Neuron (in vitro differentiated cells): ENCODE data around the gene RAD52.

ENCODE experiments used
- H2AFZ ChIP-seq: one replicate; pipeline ENCODE4 v1.6.1; 2013; ENCODE audit warnings: low read depth, mild to moderate bottlenecking, inconsistent platforms, low read length, moderate library complexity
- H3K27me3 ChIP-seq: one replicate; pipeline ENCODE4 v1.6.1; 2013; ENCODE audit warnings: low read length; ENCODE audit not compliant: insufficient read depth
- H3K36me3 ChIP-seq: one replicate; pipeline ENCODE4 v1.6.1; 2013; ENCODE audit warnings: low read length; ENCODE audit not compliant: insufficient read depth
- H3K4me1 ChIP-seq: one replicate; pipeline ENCODE4 v1.6.1; 2013; ENCODE audit warnings: low read length; ENCODE audit not compliant: insufficient read depth
- H3K4me3 ChIP-seq: 2 replicates; pipeline ENCODE4 v1.5.1; 2013; ENCODE audit warnings: mild to moderate bottlenecking, low read length, moderate library complexity
- H3K9me3 ChIP-seq: one replicate; pipeline ENCODE4 v1.6.1; 2013; ENCODE audit warnings: low read length

RAD52 gene

DNA sequence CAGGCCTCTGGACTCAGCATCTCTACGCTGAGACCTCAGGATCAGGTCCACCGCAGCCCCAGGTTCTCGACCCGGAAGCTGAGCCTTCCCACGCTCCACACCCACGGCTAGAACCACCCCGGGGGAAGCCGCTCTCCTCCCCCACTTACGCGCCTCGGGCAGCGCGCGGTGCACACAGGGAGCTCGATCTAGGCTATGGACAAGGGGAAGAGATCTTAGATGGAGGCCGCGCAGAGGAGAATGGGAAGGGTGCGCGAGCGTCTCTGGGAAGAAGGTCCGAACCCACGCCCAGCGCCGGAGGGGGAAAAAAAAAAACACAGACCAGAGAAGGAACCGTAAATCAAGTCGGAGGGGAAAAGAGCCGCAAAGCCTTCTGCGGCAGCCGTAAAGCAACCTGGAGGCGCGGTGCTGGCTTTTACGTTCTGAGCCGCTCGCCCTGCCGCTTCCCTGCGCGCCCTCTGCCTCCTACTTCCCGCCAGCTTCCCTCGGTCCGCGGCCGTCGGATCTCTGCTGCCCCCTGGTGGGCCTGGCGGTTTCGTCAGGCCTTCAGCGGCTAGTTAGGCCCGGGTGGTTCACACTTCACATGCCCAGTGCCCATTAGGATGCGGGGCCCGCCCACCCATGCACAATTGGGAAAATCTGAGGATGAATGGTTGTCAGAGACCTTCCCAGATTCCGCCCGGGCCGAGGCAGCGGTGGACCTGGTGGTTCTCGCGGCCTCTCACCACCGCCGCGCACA lies at the start of gene RAD52:
Gene RAD52, minus strand, starts transcription at position 242 of the 739 bp plus-strand sequence. CDS start 16,636 bp downstream, outside the sequence.
- Histone ChIP-seq H3K36me3 (peaks cover 2% of the 10 kb centered on the region), H3K9me3 (no peaks in the 10 kb centered on the region), H3K4me1 (peaks cover 6% of the 10 kb centered on the region), H3K27me3 (no peaks in the 10 kb centered on the region), H2AFZ (peak within 1 kb of the TSS; percentile 69), H3K4me3 (peak within 1 kb of the TSS; percentile 92)

DNA sequence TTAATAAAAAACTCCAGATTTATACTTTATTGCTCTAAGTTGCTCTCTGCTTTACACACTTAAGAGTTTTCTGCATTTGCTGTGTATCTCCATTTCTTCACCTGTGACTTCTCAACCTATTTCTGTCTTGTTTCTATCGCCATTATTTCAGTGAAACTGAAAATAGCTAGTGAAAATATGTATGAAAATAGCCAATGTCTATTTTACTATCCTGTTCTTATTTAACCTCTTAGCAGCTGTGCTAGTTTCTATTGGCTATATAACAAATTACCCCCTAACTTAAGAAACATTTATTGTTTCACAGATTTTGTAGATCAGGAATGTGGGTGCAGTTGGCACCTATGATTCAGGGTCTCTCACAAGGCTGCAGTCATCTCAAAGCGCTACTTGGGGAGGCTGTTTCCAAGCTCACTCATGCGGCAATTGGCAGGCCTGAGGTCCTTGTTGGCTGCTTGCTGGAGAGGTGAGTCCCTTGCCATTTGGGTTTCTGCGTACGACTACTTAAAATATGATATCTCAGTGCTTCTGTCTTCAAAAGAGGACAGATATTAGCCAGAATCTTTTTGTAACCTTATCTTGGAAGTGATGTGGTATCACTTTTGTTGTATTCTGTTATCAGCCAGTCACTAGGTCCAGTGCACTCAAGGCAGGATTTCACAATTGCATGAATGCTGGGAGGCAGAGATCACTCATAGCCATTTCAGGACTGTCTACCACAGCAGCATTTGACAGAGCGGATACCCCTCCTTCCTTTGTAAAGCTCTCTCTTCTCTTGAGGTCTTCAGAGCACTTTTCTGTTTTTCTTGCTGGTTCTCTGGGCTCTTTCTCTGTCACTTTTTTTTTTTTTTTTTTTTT lies 48.8 kb upstream of the RAD52 start:
- Histone ChIP-seq H3K9me3 (no peaks in the 10 kb centered on the region), H3K27me3 (no peaks in the 10 kb centered on the region), H3K4me1 (peaks cover 5% of the 10 kb centered on the region), H2AFZ (no peak overlapping the region), H3K36me3 (peaks cover 3% of the 10 kb centered on the region), H3K4me3 (no peak overlapping the region)

DNA sequence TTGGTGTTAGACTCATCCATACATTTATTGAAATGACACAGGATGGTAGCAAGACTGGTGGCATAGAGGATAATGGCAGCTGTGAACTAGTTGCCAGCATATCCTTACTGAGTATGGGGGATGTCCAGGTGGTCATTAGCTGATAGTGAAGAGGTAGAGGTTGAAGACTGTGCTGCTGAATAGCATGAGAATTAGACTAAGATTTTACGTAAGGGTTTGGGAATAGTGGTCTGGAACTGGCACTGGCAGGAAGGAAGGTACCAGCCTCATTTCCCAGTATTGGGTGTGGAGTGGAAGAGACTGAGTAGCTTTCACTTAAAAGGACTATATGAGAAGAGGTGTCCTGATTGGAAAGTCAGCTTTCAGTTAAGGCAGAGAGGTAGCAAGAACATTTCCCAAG lies 48.0 kb upstream of the RAD52 start:
- H3K9me3 ChIP-seq, result no peaks in the 10 kb centered on the region
- H3K36me3 ChIP-seq, result peaks cover 3% of the 10 kb centered on the region
- H3K27me3 ChIP-seq, result no peaks in the 10 kb centered on the region
- H3K4me3 ChIP-seq, result no peak overlapping the region
- H2AFZ ChIP-seq, result no peak overlapping the region
- H3K4me1 ChIP-seq, result peaks cover 3% of the 10 kb centered on the region

DNA sequence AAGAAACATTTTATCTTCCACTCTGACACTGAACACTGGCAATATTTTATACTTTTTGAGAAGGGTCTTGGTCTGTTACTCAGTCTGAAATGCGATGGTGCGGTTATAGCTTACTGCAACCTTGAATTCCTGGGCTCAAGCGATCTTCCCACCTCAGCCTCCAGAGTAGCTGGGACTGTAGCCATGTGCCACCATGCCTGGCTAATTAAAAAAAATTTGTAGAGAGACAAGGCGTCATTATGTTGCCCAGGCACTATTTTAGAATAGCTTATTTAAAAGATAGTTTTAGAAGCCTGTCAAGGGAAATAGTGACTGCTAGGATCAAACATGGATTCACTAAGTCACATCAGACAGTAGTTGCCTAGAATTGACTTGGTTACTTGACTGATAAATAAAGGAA lies 47.4 kb upstream of the RAD52 start:
- Histone ChIP-seq H3K4me1 (peaks cover 10% of the 10 kb centered on the region), H3K27me3 (no peaks in the 10 kb centered on the region), H2AFZ (no peak overlapping the region), H3K9me3 (no peaks in the 10 kb centered on the region), H3K4me3 (no peak overlapping the region), H3K36me3 (peaks cover 3% of the 10 kb centered on the region)

DNA sequence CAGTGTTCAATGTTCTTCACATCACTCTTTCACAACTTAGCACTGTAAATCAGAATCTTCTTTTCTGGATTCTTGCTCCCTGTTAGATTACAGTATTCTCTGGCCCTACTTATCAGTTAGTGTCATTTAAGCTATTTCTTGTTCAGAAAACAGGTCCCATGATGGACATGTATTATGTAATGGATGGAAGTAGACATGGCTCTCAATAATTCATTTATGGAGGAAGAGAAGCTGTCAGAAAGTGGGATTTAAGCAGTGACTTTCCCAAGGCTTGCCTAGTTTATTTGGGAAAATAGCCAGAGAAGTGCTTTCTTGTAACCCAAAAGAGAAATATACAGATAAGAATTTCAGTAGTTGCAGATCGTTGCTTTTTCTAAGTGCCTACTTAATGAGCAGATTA lies 43.2 kb upstream of the RAD52 start:
- H3K36me3 ChIP-seq, result no peaks in the 10 kb centered on the region
- peak overlapping the region; percentile 74 for H3K4me3 ChIP-seq
- H3K27me3 ChIP-seq, result no peaks in the 10 kb centered on the region
- H3K4me1 ChIP-seq, result peaks cover 25% of the 10 kb centered on the region
- H2AFZ ChIP-seq, result no peak overlapping the region
- no peaks in the 10 kb centered on the region for H3K9me3 ChIP-seq

DNA sequence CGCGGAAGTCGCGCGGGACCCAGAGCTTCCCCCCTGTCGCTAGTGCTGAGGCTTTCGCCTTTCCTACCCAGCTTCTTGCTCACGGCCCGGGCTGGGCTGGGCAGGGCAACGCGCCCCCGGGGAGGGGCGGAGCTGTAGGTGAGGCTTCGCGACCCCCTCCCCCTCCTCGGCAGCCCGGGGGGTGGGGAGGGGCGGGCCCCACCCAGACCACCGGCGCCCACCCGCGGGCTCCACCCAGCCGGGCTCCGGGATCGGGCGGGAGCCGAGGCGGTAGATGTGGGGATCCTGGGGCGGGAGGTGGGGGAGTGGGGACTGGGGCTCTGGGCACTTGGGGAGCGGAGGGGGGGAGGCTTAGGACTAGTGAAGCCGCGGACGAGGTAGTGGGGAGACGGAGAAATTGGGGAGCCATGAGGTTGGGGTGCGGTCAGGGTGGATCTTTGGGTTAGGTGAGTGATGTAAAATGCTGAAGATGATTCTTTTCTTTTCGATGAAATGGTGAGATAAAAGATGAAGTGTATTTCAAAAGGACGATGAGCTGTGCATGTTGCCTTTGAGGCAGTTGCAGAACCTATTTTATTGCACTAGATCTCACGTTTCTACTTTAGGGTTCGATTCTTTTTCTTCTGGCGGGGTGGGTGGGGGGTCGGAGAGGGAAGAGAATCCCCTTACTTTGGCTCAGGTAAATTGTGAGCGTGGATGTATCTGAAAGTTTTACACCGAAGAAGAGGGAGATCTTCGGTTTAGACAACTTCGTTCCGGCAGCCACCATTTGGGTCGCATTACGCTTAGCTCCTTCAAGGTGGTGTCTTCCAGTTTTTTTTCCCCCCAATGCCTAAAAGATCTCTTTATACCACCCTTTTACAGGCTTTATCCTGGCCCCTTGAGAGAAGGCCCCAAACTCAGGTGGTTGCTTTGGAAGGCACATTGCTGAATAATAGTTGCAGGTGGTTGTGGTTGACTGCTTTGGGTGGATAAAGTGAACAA lies 42.1 kb upstream of the RAD52 start:
- no peaks in the 10 kb centered on the region for H3K27me3 ChIP-seq
- H3K36me3 ChIP-seq, result no peaks in the 10 kb centered on the region

DNA sequence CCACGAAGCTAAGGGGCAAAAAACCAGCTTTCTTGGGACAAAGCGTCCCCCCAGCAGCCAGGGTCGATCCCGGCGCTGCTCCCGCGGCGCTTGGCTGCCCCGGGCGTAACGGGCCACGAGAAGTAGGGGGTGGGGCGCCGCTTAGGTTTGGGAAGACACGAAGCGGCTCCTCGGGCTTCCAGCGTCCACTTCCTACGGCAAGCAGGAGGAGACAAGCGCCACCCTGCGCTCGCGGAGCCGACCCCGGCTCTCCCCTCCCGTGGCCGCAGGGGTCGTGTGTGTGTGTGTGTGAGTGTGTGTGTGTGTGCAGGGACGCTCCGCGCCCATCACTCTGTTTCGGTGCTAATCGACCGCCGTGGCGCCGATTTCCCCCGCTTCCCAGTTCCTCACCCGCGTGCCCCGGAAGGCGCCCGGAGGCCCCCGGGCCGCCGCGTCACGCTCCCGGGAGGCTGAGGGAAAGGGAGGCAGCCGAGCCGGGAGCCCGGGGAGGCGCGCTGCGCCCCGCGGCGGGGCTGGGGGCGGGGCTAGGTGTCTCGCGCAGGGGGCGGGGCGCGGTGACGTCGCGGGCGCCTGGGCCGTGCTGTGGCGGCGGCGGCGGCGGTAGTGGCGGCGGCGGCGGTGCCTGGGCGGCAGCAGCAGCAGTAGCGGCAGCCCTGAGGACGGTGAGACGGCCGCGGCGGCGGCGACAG lies 41.3 kb upstream of the RAD52 start, which contains the start of gene ERC1:
Gene ERC1, plus strand, starts transcription at position 563 of the 689 bp plus-strand sequence. CDS start 36,681 bp downstream, outside the sequence.
- H3K36me3 ChIP-seq, result no peaks in the 10 kb centered on the region
- no peaks in the 10 kb centered on the region for H3K9me3 ChIP-seq
- no peaks in the 10 kb centered on the region for H3K27me3 ChIP-seq
- peak within 1 kb of the TSS; percentile 75 for H2AFZ ChIP-seq
- peak within 1 kb of the TSS; percentile 74 for H3K4me3 ChIP-seq
- peaks cover 25% of the 10 kb centered on the region for H3K4me1 ChIP-seq

More for the DNA sequence above, 42.1 kb upstream of the RAD52 start:
- H3K4me1 ChIP-seq, result peaks cover 25% of the 10 kb centered on the region
- peak overlapping the region; percentile 74 for H3K4me3 ChIP-seq
- H3K9me3 ChIP-seq, result no peaks in the 10 kb centered on the region
- peak overlapping the region; percentile 75 for H2AFZ ChIP-seq

DNA sequence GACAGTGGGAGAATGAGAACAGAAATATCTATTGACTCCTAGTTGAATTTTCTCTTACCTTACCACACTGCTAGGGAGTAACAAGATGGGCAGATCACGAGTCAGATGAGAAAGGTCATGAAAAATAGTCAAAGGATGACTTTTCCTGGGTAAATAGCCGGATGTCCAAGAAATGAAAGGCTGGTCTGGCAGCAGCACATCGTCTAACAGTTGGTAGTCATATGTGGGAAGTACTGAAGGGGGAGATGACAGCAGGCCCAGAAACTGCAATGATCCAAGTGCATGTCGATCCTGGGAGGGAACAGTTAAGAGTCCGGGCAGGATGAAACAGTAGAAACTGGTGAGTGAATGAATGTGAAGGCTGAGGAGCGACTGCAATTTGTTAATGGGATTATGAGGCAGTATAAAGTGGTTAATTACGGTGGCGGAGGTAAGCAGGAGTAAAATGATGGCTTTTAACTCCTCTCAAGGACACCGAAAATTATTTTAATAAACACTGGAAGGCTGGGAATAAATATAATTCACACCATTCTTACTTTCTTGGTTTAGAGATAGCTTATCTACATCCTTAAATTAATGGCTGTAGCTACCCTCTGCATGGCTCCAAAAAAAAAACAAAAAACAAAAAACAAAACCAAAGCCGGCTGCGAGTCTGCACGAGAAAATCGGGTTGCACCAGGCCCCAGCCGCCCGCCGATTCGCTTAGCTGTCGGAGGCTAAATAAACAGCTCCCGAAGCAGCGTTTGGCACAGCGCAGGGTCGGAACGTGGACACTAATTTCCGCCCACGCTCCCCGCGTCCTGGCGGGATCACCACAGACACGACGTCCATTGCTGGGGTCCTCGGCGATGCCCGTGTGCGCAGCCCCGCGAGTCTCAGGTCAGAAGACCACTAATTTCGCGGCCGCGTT lies 40.5 kb upstream of the RAD52 start:
- Histone ChIP-seq H2AFZ (peak overlapping the region; percentile 75), H3K36me3 (no peaks in the 10 kb centered on the region), H3K27me3 (no peaks in the 10 kb centered on the region), H3K4me1 (peaks cover 25% of the 10 kb centered on the region), H3K4me3 (peak overlapping the region; percentile 74), H3K9me3 (no peaks in the 10 kb centered on the region)

DNA sequence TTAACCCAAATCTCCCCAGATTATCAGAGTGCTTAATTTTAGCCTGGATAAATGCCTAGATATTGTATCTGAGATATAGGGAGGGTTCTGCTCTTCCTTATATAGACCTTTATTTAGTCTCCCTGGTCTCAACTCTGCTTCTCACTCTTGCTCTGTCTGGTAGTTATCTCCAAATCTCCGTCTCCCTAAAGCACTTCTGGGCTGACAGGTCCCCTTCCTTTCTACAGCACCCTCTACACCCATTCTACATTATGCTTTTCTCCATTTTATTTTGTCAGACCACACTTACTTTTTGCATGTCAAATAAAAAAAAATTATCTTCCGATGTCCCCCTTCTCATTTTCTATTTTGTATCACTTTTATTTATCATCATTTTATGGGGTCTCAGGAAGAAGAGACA lies 39.6 kb upstream of the RAD52 start:
- Histone ChIP-seq H3K9me3 (no peaks in the 10 kb centered on the region), H2AFZ (no peak overlapping the region), H3K4me3 (peak overlapping the region; percentile 74), H3K4me1 (peaks cover 25% of the 10 kb centered on the region), H3K27me3 (no peaks in the 10 kb centered on the region), H3K36me3 (no peaks in the 10 kb centered on the region)

DNA sequence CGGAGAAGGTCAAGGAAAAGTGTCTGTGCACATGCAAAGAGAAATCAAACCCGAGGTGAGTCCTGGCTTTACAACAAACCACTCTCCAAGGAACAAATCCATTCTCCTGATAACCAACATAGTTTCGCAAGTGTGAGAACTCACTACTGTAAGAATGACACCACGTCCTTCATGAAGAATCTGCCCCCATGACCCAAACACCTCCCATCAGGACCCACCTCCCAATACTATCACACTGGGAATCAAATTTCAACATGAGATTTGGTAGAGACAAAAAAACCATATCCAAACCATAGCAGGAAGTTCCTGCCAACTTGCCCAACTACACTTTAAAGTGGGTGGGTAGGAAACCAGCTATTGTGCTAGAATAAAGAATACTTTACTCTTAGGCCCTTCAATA lies 39.2 kb upstream of the RAD52 start:
- H3K4me3 ChIP-seq, result peak overlapping the region; percentile 74
- H3K4me1 ChIP-seq, result peaks cover 25% of the 10 kb centered on the region
- no peaks in the 10 kb centered on the region for H3K36me3 ChIP-seq
- no peaks in the 10 kb centered on the region for H3K27me3 ChIP-seq
- H2AFZ ChIP-seq, result no peak overlapping the region
- H3K9me3 ChIP-seq, result no peaks in the 10 kb centered on the region

DNA sequence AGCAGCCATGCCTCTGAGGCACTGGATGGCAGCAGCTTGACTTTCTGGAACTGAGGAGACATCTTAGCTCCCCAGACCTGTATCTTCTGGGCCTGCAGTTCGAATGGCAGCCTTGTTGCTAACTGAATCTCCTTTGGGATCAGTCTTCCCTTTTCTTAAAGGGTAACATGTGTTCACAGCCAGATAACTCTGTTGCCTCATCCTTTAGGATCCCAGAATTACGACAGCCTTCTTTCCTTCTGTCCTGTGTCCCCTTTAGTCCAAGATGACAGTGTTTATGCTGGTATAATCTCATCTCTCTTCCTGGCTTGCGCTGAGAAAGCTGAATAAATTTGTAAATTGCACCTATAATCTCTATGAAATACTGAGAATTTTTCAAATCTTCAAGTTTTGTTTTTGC lies 32.5 kb upstream of the RAD52 start:
- H3K36me3 ChIP-seq, result no peaks in the 10 kb centered on the region
- H2AFZ ChIP-seq, result no peak overlapping the region
- no peaks in the 10 kb centered on the region for H3K4me1 ChIP-seq
- no peaks in the 10 kb centered on the region for H3K9me3 ChIP-seq
- H3K4me3 ChIP-seq, result no peak overlapping the region
- H3K27me3 ChIP-seq, result no peaks in the 10 kb centered on the region
